Measurements from ENCODE around the gene TBX18.

TBX18 gene

DNA sequence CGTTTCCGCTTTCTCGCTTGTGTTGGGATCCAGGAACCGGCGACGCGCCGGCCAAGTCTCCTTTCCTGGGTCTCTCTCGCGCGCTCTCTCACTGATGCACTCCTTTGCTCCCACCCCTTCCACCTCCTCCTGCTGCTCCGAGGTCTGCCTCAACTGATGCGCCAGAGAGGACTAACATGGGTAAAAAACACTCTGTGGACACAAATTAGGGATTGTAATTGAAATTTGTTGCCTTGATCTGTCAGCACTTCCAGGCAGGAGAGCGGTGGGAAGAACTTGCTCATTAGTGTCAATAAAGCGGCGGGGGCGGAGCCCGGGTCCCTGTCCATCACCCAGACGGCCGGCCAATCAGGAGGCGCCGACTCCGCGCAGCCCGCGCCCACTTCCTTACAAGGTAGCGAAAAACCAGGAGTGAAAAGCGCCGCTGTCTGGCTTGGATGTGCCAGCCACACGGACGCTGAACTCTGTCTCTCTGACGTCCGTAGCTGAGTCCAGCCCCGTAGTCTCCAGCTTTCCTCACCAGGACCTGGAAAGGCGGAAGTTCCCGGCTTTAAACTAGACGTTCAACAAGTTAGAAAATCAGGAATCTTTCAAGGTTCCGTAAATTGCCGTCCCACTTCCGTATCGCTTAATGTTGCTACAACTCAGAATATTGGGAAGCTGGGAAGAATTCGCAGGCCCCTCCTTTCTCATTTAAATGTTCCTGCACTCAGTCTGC lies at the start of gene TBX18:
TSS of gene TBX18 (minus strand) at position 267 of the 718 bp plus-strand sequence. CDS start 417 bp downstream, outside the sequence.
- Mint-ChIP-seq H3K27ac (no peak within 1 kb of the TSS), H3K9me3 (no peaks in the 10 kb centered on the region), H3K4me1 (ENCODE audit: low read depth) (peaks cover 22% of the 10 kb centered on the region), H3K4me3 (peak within 1 kb of the TSS; percentile 79), H3K27me3 (peaks cover 86% of the 10 kb centered on the region), H3K36me3 (ENCODE audit: low read depth) (no peaks in the 10 kb centered on the region)
- intact Hi-C loops (cut with micrococcal nuclease), result no loop called here

DNA sequence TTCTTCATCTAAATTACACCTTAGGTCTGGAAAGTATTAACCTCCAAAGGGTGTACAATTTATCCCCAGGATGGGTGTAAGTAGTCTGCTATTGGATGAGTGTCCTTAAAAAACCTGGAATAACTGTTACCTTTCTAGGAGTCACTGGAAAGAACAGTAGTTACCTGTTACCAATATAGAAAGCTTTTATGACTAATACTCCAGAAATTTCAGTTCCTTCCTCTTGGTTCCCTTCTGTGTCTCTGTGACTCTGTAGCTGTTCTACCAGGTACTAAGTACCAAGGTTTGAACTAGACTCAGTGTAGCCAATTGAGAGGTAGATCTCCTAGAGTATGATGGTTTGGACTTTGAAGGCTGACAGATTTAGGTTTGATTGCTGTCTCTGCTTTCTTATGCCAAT lies 47.0 kb upstream of the TBX18 start:
- H3K27me3 Mint-ChIP-seq, result no peaks in the 10 kb centered on the region
- H3K4me3 Mint-ChIP-seq, result no peak overlapping the region
- no peaks in the 10 kb centered on the region for H3K9me3 Mint-ChIP-seq
- no peaks in the 10 kb centered on the region for H3K36me3 Mint-ChIP-seq (ENCODE audit: low read depth)
- intact Hi-C loops (cut with micrococcal nuclease), result no loop called here
- H3K4me1 Mint-ChIP-seq (ENCODE audit: low read depth), result no peaks in the 10 kb centered on the region
- no peak overlapping the region for H3K27ac Mint-ChIP-seq

DNA sequence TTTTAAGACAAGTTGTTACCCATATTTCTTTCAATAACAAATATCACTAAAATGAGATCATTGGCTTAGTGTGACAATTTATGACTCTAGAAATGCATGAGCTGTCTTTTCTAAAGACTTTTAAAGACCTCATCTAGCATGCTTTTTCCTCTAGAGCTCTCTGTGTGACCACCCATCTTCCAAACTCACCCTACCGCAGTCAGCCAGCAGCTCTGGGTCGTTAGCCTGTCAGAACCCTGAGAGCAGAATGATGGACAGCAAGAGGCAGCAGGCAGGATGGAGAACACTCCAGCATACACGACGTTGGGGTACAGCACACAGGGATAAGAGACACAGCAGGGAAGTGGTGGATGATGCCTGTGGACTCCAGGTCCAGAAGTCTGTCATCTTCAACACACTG lies 45.1 kb upstream of the TBX18 start:
- no peaks in the 10 kb centered on the region for H3K36me3 Mint-ChIP-seq (ENCODE audit: low read depth)
- no peaks in the 10 kb centered on the region for H3K4me1 Mint-ChIP-seq (ENCODE audit: low read depth)
- intact Hi-C loops (cut with micrococcal nuclease), result no loop called here
- H3K4me3 Mint-ChIP-seq, result no peak overlapping the region
- no peaks in the 10 kb centered on the region for H3K27me3 Mint-ChIP-seq
- no peaks in the 10 kb centered on the region for H3K9me3 Mint-ChIP-seq
- no peak overlapping the region for H3K27ac Mint-ChIP-seq

DNA sequence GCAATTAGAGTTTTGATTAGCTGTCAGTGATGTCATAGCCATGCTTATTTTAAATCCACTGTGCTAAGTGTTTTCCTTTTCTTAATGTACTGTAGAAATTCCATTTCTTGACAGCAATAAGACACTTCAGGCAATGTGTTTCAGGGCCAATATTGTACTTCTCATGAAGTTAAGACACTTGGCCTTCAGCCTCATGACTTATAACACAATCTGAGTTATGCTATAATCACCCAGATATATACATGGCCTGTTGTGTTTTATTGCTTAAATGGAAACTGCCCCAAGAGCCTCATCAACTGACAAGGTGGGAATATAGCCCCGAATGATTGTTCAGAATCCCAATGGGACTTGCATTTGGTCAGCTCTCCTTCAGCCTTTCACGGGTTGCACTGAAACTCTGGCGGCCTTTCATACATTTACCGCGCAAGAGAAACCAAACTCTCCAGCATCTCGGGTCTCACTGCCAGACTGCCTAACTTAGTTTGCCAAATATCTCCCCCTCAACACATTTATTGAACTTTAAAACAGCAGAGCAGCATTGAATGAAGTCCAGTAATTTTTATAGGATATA lies 44.2 kb upstream of the TBX18 start:
- Mint-ChIP-seq H3K4me3 (no peak overlapping the region), H3K27ac (no peak overlapping the region), H3K4me1 (ENCODE audit: low read depth) (no peaks in the 10 kb centered on the region), H3K27me3 (no peaks in the 10 kb centered on the region), H3K9me3 (no peaks in the 10 kb centered on the region), H3K36me3 (ENCODE audit: low read depth) (no peaks in the 10 kb centered on the region)
- intact Hi-C loops (cut with micrococcal nuclease), result no loop called here

DNA sequence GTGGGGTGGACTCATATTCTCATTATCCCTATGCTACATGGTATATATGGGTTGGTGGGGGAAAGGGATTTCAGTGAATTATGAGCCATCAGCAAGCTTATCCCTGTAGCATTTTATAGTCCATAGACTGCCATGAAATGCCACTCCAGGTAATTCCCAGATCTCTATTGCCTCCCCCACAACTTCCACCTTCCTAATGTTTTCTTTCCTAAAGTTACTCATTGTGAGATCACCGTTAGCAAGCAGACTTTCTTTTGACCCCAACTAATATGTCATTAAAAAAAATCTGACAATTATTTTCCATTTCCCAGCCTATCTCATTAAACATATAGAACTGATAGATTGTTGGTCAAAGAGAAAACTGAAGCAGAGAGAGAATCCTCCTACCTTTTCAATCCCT lies 40.7 kb upstream of the TBX18 start:
- H3K27me3 Mint-ChIP-seq, result no peaks in the 10 kb centered on the region
- H3K4me1 Mint-ChIP-seq (ENCODE audit: low read depth), result no peaks in the 10 kb centered on the region
- intact Hi-C loops (cut with micrococcal nuclease), result no loop called here
- no peak overlapping the region for H3K4me3 Mint-ChIP-seq
- H3K9me3 Mint-ChIP-seq, result no peaks in the 10 kb centered on the region
- no peaks in the 10 kb centered on the region for H3K36me3 Mint-ChIP-seq (ENCODE audit: low read depth)
- H3K27ac Mint-ChIP-seq, result no peak overlapping the region

DNA sequence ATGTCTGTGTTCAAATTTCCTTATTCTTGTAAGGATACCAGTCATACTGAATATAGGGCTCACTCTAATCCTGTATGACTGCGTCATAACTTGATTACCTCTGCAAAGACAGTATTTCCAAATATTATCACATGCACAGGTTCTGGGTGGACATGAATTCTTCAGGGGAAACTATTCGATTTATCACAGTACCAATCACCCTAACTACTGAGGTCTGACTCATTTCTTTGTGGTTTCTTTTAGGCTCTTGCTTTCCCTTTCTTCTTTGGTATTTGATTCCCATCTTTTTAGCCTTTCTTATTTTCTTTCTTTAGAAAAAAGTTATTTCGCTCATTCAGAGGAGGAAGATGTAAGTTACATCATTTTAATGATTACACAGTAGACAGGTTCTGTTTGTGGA lies 40.3 kb upstream of the TBX18 start:
- Mint-ChIP-seq H3K27ac (no peak overlapping the region), H3K4me1 (ENCODE audit: low read depth) (no peaks in the 10 kb centered on the region), H3K9me3 (no peaks in the 10 kb centered on the region), H3K27me3 (no peaks in the 10 kb centered on the region), H3K4me3 (no peak overlapping the region), H3K36me3 (ENCODE audit: low read depth) (no peaks in the 10 kb centered on the region)
- intact Hi-C loops (cut with micrococcal nuclease), result no loop called here

DNA sequence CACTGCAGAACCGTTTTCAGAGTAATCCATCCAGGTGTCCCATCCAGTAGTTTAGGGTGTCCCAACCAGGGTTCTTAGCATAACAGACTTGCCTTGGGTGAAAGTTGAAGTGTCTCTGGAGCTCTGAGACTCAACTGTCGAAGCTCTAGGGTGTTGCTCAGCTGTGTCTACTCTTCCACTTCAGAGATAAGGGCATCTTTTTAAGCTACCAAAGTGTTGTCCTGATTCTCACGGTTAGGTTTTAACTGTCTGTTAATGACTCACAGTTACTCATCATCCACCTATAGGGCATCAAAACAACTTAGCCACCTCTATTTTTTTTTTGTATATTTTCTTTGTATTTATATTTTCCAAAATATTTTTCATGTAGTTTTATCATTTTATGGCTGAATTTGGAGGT lies 36.9 kb upstream of the TBX18 start:
- Mint-ChIP-seq H3K27me3 (no peaks in the 10 kb centered on the region), H3K4me3 (no peak overlapping the region), H3K4me1 (ENCODE audit: low read depth) (no peaks in the 10 kb centered on the region), H3K27ac (no peak overlapping the region), H3K36me3 (ENCODE audit: low read depth) (no peaks in the 10 kb centered on the region), H3K9me3 (no peaks in the 10 kb centered on the region)
- intact Hi-C loops (cut with micrococcal nuclease), result no loop called here

DNA sequence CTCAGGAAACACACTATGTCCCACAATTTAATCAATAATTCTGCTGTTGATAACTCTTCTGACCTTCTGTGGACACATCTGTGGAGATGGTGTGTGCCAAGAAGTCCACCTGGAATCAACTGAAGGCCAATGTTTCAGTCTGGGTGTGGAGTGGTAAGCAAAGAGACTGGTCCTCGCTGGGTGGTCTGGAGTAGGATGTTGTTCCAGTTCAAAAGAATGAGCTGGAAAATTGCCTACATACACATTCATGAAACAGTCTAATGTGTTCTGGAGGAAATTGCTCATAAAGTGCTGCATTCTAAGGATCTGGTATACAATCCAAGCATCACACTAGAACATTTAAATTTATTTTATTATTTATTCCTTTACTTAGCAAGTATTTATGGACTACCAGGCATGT lies 33.9 kb upstream of the TBX18 start:
- H3K9me3 Mint-ChIP-seq, result peaks cover 9% of the 10 kb centered on the region
- no peak overlapping the region for H3K4me3 Mint-ChIP-seq
- H3K36me3 Mint-ChIP-seq (ENCODE audit: low read depth), result no peaks in the 10 kb centered on the region
- intact Hi-C loops (cut with micrococcal nuclease), result no loop called here
- no peaks in the 10 kb centered on the region for H3K4me1 Mint-ChIP-seq (ENCODE audit: low read depth)
- H3K27me3 Mint-ChIP-seq, result no peaks in the 10 kb centered on the region
- no peak overlapping the region for H3K27ac Mint-ChIP-seq

DNA sequence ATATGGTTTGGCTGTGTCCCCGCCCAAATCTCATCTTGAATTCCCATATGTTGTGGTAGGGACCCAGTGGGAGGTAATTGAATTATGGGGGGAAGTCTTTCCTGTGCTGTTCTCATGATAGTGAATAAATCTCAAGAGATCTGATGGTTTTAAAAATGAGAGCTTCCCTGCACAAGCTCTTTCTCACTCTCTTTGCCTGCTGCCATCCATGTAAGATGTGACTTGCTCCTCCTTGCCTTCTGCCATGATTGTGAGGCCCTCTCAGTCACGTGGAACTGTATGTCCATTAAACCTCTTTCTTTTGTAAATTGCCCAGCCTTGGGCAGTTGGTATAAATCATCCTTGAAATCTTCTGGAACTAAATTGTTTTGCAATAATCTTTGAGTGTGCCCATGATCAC lies 31.9 kb upstream of the TBX18 start:
- Mint-ChIP-seq H3K36me3 (ENCODE audit: low read depth) (no peaks in the 10 kb centered on the region), H3K27ac (no peak overlapping the region)
- intact Hi-C loops (cut with micrococcal nuclease), result no loop called here

DNA sequence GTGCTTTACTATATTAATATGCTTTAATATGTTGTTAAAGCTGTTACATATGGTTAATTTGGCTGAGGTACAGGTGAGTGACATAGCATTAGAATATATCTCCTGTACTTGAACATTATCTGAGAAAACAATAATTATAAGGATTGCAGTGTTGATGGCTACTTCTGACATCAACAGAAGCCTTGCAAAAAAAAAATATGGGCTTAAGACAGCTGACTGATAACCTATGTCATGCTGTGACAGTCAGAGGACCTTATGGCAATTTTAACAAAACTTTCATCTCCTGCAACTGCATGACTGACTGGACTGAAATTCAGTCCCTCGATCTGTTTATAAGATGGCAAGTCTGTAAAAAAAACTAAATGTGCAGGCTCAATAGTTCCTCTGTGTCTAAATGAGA lies 27.5 kb upstream of the TBX18 start:
- intact Hi-C loops (cut with micrococcal nuclease), result no loop called here
- H3K9me3 Mint-ChIP-seq, result peaks cover 9% of the 10 kb centered on the region
- H3K36me3 Mint-ChIP-seq (ENCODE audit: low read depth), result no peaks in the 10 kb centered on the region
- H3K4me1 Mint-ChIP-seq (ENCODE audit: low read depth), result no peaks in the 10 kb centered on the region
- H3K27me3 Mint-ChIP-seq, result no peaks in the 10 kb centered on the region
- no peak overlapping the region for H3K4me3 Mint-ChIP-seq
- no peak overlapping the region for H3K27ac Mint-ChIP-seq

More for the DNA sequence above, 31.9 kb upstream of the TBX18 start:
- Mint-ChIP-seq H3K27me3 (no peaks in the 10 kb centered on the region), H3K4me3 (no peak overlapping the region), H3K9me3 (peaks cover 9% of the 10 kb centered on the region), H3K4me1 (ENCODE audit: low read depth) (no peaks in the 10 kb centered on the region)

DNA sequence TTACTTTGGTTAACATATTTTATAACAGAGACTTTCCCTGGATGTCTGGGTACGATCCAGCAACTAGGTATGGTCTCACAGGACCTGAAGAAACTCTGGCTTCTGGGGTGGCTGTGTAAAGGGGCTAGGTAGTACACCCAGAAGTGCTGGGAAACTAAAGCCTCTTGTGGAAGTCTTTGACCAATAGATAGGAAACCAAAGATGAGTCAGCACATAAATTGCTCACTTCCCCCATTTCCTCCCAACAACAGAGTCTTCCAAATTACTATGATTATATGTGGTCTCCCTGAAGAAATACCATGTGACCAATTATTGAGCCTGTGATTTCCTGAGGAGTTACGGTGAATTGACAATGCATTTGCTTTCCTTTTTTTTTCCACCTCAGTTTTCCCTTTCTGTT lies 26.8 kb upstream of the TBX18 start:
- Mint-ChIP-seq H3K9me3 (peaks cover 9% of the 10 kb centered on the region), H3K36me3 (ENCODE audit: low read depth) (no peaks in the 10 kb centered on the region), H3K27me3 (no peaks in the 10 kb centered on the region), H3K27ac (no peak overlapping the region), H3K4me1 (ENCODE audit: low read depth) (no peaks in the 10 kb centered on the region), H3K4me3 (no peak overlapping the region)
- intact Hi-C loops (cut with micrococcal nuclease), result no loop called here

DNA sequence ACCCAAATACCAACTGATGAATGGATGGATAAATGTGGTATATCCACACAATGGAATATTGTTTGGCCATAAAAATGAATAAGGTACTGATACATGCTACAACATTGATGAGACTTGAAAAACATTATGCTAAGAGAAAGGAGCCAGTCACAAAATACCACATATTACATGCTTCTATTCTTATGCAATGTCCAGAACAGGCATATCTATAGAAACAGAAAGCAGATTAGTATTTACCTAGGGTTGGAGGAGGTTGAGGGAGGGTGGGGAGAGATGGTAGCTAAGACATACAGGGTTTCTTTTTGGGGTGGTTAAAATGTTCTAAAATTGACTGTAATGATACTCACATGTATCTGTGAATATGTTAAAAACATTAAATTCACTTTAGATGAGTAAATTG lies 24.8 kb upstream of the TBX18 start:
- Mint-ChIP-seq H3K4me1 (ENCODE audit: low read depth) (no peaks in the 10 kb centered on the region), H3K36me3 (ENCODE audit: low read depth) (no peaks in the 10 kb centered on the region), H3K9me3 (peaks cover 8% of the 10 kb centered on the region), H3K27me3 (no peaks in the 10 kb centered on the region), H3K4me3 (no peak overlapping the region), H3K27ac (no peak overlapping the region)
- intact Hi-C loops (cut with micrococcal nuclease), result no loop called here

DNA sequence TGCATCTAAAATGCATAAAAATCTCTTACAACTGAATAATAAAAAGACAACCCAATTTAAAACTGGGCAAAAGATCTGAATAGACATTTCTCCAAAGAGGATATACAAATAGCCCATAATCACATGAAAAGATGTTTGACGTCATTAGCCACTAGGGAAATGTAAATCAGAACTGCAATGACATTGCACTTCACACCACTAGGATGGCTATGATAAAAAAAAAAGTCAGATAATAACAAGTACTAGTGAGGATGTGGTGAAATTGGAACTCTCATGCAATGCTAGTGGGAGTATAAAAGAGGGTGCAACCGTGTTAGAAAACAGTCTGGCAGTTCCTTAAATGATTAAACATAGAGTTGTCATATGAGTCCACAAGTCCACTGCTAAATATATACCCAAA lies 24.3 kb upstream of the TBX18 start:
- Mint-ChIP-seq H3K27me3 (no peaks in the 10 kb centered on the region), H3K9me3 (peaks cover 4% of the 10 kb centered on the region), H3K4me3 (no peak overlapping the region), H3K4me1 (ENCODE audit: low read depth) (no peaks in the 10 kb centered on the region), H3K36me3 (ENCODE audit: low read depth) (no peaks in the 10 kb centered on the region), H3K27ac (no peak overlapping the region)
- intact Hi-C loops (cut with micrococcal nuclease), result no loop called here

DNA sequence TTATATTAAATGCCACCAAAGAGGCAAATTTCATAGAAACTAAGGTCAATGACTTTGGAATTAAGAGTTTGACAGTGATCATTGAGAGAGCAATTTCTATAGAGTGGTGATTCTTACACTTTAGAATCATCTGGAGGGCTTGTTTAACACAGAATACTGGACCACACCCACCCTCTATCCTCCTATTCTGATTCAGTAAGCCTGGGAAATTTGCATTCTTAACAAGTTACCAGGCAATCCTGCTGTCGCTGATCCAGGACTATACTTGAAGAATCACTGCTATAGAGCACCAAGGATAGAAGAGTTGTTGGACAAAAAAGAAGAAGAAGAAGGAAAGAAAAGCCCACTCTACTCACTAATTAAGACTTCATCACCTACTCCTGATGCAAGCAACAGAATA lies 21.3 kb upstream of the TBX18 start:
- no peaks in the 10 kb centered on the region for H3K36me3 Mint-ChIP-seq (ENCODE audit: low read depth)
- no peak overlapping the region for H3K27ac Mint-ChIP-seq
- no peak overlapping the region for H3K4me3 Mint-ChIP-seq
- no peaks in the 10 kb centered on the region for H3K4me1 Mint-ChIP-seq (ENCODE audit: low read depth)
- no peaks in the 10 kb centered on the region for H3K9me3 Mint-ChIP-seq
- peaks cover 4% of the 10 kb centered on the region for H3K27me3 Mint-ChIP-seq
- intact Hi-C loops (cut with micrococcal nuclease), result no loop called here

DNA sequence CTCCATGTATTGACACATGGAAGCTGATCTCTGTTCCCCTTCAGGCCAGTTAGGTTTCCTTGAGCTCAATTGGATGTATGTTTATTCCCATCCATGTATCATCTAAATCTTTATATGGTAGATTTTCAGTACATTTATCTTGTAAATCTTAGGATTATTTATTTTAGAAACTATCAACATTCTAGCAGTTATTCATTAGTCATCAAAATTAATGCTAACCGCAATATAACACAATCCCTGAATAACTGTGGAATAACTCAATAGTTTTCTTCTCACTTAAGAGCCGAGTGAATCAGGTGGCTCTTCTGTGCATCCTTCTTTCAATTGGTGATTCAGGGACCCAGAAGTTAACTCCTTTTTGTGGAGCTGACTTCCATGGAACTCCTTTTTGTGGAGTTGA lies 15.5 kb upstream of the TBX18 start:
- no peaks in the 10 kb centered on the region for H3K9me3 Mint-ChIP-seq
- H3K27ac Mint-ChIP-seq, result no peak overlapping the region
- peaks cover 40% of the 10 kb centered on the region for H3K27me3 Mint-ChIP-seq
- intact Hi-C loops (cut with micrococcal nuclease), result no loop called here
- no peaks in the 10 kb centered on the region for H3K4me1 Mint-ChIP-seq (ENCODE audit: low read depth)
- H3K36me3 Mint-ChIP-seq (ENCODE audit: low read depth), result no peaks in the 10 kb centered on the region
- H3K4me3 Mint-ChIP-seq, result no peak overlapping the region
